Rectal smooth muscle tissue (tissue), 1 donor: ENCODE data around the gene POLR2H.

Experiments used
- H3K27ac ChIP-seq: one replicate; pipeline ENCODE4 v1.7.0; 2013; ENCODE audit warnings: low read depth, low read length, inconsistent platforms
- H3K27me3 ChIP-seq: one replicate; pipeline ENCODE4 v1.7.0; 2013; ENCODE audit warnings: low read length; ENCODE audit not compliant: control insufficient read depth, insufficient read depth
- H3K36me3 ChIP-seq: one replicate; pipeline ENCODE4 v1.7.0; 2013; ENCODE audit warnings: low read length; ENCODE audit not compliant: control insufficient read depth, insufficient read depth
- H3K4me1 ChIP-seq: one replicate; pipeline ENCODE4 v1.7.0; 2013; ENCODE audit warnings: low read length; ENCODE audit not compliant: control insufficient read depth, insufficient read depth
- H3K4me3 ChIP-seq: one replicate; pipeline ENCODE4 v1.7.0; 2013; ENCODE audit warnings: low read length
- H3K9ac ChIP-seq: one replicate; pipeline ENCODE4 v1.7.0; 2013; ENCODE audit warnings: low read length

The POLR2H gene

DNA sequence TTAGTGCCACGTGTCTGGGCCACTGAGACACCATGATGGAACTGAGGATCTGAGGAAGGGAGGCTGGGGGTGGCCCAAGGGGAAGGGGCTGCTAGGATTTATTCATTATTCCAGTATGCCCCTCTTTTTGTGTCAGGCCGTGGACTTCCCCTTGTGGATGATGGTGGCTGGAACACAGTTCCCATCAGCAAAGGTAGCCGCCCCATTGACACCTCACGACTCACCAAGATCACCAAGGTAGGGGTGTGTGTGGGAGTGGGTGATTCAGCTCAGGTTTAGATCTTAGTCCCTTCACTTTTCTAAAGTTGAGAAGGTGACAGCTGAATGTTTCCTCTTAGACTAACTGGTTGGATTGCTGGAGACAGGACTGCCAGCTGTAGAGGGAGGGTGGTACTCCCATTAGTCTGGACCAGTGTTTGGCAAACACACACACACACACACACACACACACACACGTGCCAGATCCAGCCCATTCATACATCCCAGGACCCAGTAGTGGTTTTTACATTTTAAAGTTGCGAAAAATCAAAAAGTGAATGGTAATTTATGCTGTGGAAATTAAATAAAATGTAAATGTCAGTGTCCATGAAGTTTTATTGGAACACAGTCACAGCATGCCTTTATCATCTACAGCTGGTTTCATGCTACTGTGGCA lies 35.7 kb upstream of the POLR2H start:
- Histone ChIP-seq H3K27ac (no peak overlapping the region), H3K4me3 (no peak overlapping the region), H3K36me3 (peaks cover 80% of the 10 kb centered on the region), H3K9ac (no peak overlapping the region), H3K27me3 (no peaks in the 10 kb centered on the region), H3K4me1 (no peaks in the 10 kb centered on the region)

DNA sequence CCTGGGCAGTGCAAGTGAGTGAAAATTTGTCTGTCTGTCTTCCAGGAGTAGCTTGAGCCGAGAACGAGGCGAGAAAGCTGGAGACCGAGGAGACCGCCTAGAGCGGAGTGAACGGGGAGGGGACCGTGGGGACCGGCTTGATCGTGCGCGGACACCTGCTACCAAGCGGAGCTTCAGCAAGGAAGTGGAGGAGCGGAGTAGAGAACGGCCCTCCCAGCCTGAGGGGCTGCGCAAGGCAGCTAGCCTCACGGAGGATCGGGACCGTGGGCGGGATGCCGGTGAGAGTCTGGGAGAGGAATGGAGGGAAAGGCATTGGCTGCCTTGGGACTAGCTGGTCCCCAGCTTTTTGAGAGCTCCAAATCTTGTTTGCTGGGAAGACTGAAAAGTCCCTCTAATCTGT lies 34.3 kb upstream of the POLR2H start:
- H3K27ac ChIP-seq, result no peak overlapping the region
- H3K4me1 ChIP-seq, result no peaks in the 10 kb centered on the region
- H3K36me3 ChIP-seq, result peaks cover 80% of the 10 kb centered on the region
- H3K27me3 ChIP-seq, result no peaks in the 10 kb centered on the region
- H3K4me3 ChIP-seq, result no peak overlapping the region
- H3K9ac ChIP-seq, result no peak overlapping the region

DNA sequence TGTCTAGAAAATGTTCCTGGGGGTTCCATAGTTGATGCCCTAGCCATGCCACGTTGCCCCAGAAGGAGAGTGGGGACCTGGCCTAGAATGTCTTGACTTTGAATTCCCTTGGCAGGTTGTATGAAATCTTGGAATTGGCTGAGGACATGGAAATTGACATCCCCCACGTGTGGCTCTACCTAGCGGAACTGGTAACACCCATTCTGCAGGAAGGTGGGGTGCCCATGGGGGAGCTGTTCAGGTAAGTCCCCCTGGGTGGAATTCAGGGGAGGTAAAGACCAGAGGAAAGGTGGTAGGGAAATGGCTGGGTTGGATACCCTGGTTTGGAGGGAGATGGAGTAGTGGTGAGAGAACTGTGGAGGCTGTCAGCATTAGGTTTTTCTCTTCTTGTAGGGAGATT lies 33.0 kb upstream of the POLR2H start:
- Histone ChIP-seq H3K27me3 (no peaks in the 10 kb centered on the region), H3K9ac (no peak overlapping the region), H3K4me3 (no peak overlapping the region), H3K4me1 (no peaks in the 10 kb centered on the region), H3K27ac (no peak overlapping the region), H3K36me3 (peaks cover 79% of the 10 kb centered on the region)

DNA sequence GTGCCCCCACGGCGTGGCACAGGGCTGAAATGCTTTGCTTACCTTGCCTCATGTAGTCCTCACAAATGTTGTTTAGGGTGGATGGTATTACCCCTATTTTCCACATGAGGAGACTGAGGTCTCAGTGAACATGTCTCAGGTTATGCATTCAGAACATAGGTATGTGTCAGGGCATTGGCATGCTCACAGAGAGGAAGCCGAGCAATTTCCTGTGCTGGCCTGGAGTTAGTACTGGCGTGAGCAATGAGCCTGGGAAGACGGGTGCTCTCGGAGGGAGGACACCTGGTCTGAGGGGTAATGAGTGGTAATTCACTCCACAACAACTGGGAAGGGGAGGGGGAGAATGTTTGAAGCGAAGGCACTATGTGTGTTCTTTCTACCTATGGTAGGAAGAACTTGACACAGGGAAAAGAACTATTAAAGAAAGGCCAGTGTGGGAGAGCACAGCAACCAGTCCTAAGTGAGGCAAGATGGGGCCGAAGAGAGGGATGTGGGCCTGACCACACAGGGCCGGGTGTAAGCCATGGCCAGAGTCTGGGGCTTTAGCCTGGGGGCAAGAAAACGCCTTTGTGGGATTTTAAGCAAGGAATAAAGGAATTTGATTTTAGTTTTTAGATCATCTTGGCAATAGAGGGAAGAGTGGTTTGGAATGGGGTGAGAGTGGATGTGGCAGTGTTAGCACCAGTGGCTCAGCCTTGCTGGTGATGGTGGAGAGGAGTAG lies 29.0 kb upstream of the POLR2H start:
- Histone ChIP-seq H3K4me3 (no peak overlapping the region), H3K27ac (no peak overlapping the region), H3K4me1 (peaks cover 12% of the 10 kb centered on the region), H3K9ac (no peak overlapping the region), H3K27me3 (no peaks in the 10 kb centered on the region), H3K36me3 (peaks cover 54% of the 10 kb centered on the region)

DNA sequence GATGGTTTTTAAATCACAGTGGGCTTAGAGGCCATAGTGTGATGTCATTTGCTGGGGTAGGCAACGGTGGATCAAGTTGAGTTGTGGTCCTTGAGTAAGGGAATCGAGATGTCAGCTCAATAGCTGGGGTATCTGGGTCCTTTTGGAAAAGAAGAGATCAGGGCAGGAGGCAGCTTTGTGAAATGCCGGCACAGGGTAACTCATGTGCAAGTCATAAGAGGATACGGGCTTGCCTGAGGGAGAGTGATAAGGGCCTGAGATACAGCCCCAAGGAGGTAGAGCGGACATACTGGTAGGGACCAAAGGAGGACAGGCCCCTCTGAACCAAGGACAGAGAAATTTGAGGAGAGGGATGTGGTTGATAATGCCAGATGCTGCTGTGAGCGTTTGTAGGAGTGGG lies 28.3 kb upstream of the POLR2H start:
- Histone ChIP-seq H3K4me3 (no peak overlapping the region), H3K9ac (no peak overlapping the region), H3K27me3 (no peaks in the 10 kb centered on the region), H3K36me3 (peaks cover 49% of the 10 kb centered on the region), H3K27ac (no peak overlapping the region), H3K4me1 (peaks cover 19% of the 10 kb centered on the region)

- no peak overlapping the region for H3K9ac ChIP-seq
- no peak overlapping the region for H3K4me3 ChIP-seq
- no peaks in the 10 kb centered on the region for H3K27me3 ChIP-seq
- peaks cover 22% of the 10 kb centered on the region for H3K4me1 ChIP-seq
- H3K36me3 ChIP-seq, result peaks cover 44% of the 10 kb centered on the region
- H3K27ac ChIP-seq, result no peak overlapping the region
Observed at GRCh38 chr3:184333700-184334099, 27.8 kb upstream of the POLR2H start.

- H3K4me1 ChIP-seq, result peaks cover 27% of the 10 kb centered on the region
- peaks cover 39% of the 10 kb centered on the region for H3K36me3 ChIP-seq
- H3K27ac ChIP-seq, result peak overlapping the region; percentile 95
- no peak overlapping the region for H3K9ac ChIP-seq
- H3K4me3 ChIP-seq, result no peak overlapping the region
- H3K27me3 ChIP-seq, result no peaks in the 10 kb centered on the region
Observed at GRCh38 chr3:184334470-184335158, 26.9 kb upstream of the POLR2H start.

DNA sequence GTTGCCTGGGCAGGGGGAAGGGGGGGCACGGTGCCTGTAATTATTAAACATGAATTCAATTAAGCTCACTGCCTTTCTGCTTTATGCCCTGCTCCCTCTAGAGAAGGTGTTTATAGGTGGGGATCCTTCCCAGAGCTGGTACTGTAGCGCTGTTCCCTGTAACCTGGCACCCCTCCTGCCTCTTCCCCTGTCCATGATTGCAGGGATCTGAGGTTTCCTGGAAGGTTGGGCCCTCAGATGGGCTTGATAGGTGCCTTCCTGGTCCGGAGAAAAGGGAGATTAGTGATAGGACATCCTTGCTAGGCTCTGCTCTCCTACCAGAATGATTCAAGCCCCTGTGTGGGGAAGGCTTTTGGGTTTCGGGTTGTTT lies 26.2 kb upstream of the POLR2H start:
- Histone ChIP-seq H3K27ac (peak overlapping the region; percentile 95), H3K27me3 (no peaks in the 10 kb centered on the region), H3K9ac (no peak overlapping the region), H3K4me3 (peak overlapping the region; percentile 84), H3K4me1 (peaks cover 27% of the 10 kb centered on the region), H3K36me3 (peaks cover 38% of the 10 kb centered on the region)

- Histone ChIP-seq H3K27me3 (no peaks in the 10 kb centered on the region), H3K9ac (peak overlapping the region; percentile 54), H3K4me1 (peaks cover 27% of the 10 kb centered on the region), H3K36me3 (peaks cover 36% of the 10 kb centered on the region), H3K4me3 (peak overlapping the region; percentile 84), H3K27ac (peak overlapping the region; percentile 95)
Observed at GRCh38 chr3:184335661-184336546, 25.6 kb upstream of the POLR2H start.

DNA sequence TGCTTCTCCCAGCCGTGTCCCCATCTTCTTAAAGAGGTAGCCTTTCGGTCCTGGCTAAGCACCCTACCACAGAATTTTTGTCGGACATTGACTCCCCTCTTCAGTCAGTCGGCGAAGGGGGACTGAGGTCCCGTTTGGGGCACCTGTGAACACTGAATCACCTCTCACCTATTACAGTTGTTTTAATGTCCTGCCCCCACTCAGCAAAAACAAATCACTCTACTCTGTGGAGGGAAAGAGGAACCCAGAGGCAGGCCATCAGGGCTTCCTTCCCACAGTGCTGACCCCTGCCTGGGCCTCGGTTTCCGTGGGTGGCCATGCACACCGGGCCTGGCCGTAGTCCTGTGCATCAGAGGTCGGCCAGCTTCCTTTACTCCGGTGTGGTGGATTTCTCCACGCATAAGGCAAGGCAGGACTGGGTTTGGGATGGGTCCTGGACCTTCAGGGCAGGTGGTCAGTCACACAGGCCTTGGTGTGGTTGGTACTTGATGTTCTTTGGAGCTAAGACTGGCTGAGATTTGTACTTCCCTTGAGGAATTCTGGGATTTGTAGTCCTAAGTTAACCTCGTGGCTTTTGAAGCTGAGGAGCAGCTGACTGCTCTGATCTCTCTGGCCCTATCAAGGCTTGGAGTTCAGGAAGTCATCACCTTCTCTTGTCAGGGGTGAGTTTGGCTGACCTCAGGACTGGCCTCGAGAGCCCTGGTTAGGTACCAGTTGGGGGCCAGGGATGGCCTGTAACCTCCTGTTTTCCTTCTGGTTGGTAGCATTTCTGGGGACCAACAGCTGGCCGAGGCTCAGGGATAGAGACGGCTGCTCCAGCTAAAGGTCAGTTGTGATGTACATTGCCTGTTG lies 24.7 kb upstream of the POLR2H start:
- Histone ChIP-seq H3K27ac (peak overlapping the region; percentile 95), H3K36me3 (peaks cover 30% of the 10 kb centered on the region), H3K27me3 (no peaks in the 10 kb centered on the region), H3K4me1 (peaks cover 27% of the 10 kb centered on the region), H3K4me3 (peak overlapping the region; percentile 84), H3K9ac (peak overlapping the region; percentile 54)

DNA sequence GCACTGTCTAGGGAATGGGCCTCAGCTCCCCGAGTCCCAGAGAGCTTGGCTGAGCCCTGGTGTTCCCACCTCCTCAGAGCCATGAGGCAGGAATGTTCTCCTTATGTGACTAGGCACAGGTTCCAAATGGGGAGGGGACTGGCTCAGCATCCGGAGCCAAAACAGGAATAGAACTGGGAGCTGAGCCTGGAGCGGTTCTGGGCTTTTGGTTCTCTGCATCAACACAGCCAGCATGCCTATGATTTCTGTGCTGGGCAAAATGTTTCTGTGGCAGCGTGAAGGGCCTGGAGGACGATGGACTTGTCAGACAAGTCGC lies 24.2 kb upstream of the POLR2H start, which contains the start of gene FAM131A:
FAM131A (plus strand) TSS at position 202 of the 316 bp plus-strand sequence; CDS start at position 233, 31 bp downstream.
- peak within 1 kb of the TSS; percentile 95 for H3K27ac ChIP-seq
- peaks cover 27% of the 10 kb centered on the region for H3K4me1 ChIP-seq
- H3K9ac ChIP-seq, result peak within 1 kb of the TSS; percentile 54
- peaks cover 27% of the 10 kb centered on the region for H3K36me3 ChIP-seq
- no peaks in the 10 kb centered on the region for H3K27me3 ChIP-seq
- H3K4me3 ChIP-seq, result peak within 1 kb of the TSS; percentile 84
